ENCODE measurements around the gene PAM.

The PAM gene

GRCh38 chr5:102845041-102845440 lies 89.9 kb downstream of the PAM start:
- TF ChIP-seq CTCF (IDR thresholded peaks at IDR 0.05; ENCODE audit: insufficient read depth, low read length, poor library complexity, severe bottlenecking) (no peak), EZH2phosphoT487 (conservative IDR thresholded peaks at IDR 0.05; ENCODE audit: low read length) (no peak)
- Histone ChIP-seq H3K4me2 (ENCODE audit: low read depth, low read length, poor library complexity, severe bottlenecking) (no peak overlapping the region), H2AFZ (ENCODE audit: low read depth, low read length, severe bottlenecking) (no peak overlapping the region), H3K27me3 (ENCODE audit: low read length) (no peaks in the 10 kb centered on the region), H3K4me3 (ENCODE audit: insufficient read depth, low read length, poor library complexity, severe bottlenecking) (no peak overlapping the region), H3K9me3 (ENCODE audit: insufficient read depth, low read length) (0 out of 2 replicates have a peak, but pooled peaks cover 5% of the 10 kb centered on the region), H3K36me3 (ENCODE audit: low read length) (no peaks in the 10 kb centered on the region), H3K9ac (ENCODE audit: low read length) (no peak overlapping the region), H4K20me1 (ENCODE audit: low read depth, low read length) (no peaks in the 10 kb centered on the region), H3K79me2 (ENCODE audit: insufficient read depth, low read length) (no peaks in the 10 kb centered on the region), H3F3A (ENCODE audit: insufficient read depth) (no peaks in the 10 kb centered on the region), H3K27ac (ENCODE audit: low read depth, low read length) (no peak overlapping the region), H3K9me2 (replicated peaks; ENCODE audit: insufficient read depth, low read length) (no peaks in the 10 kb centered on the region)

GRCh38 chr5:102850503-102850902 lies 95.4 kb downstream of the PAM start:
- H3K9me2 ChIP-seq (replicated peaks; ENCODE audit: insufficient read depth, low read length) = no peaks in the 10 kb centered on the region
- no peaks in the 10 kb centered on the region for H3K36me3 ChIP-seq (ENCODE audit: low read length)
- TF ChIP-seq EZH2phosphoT487 (conservative IDR thresholded peaks at IDR 0.05; ENCODE audit: low read length) = no peak
- no peak for TF ChIP-seq CTCF (IDR thresholded peaks at IDR 0.05; ENCODE audit: insufficient read depth, low read length, poor library complexity, severe bottlenecking)

GRCh38 chr5:102853680-102854079 lies 98.6 kb downstream of the PAM start:
- Histone ChIP-seq H3K9me2 (replicated peaks; ENCODE audit: insufficient read depth, low read length) (no peaks in the 10 kb centered on the region), H2AFZ (ENCODE audit: low read depth, low read length, severe bottlenecking) (no peak overlapping the region), H3K9ac (ENCODE audit: low read length) (no peak overlapping the region), H3K4me3 (ENCODE audit: insufficient read depth, low read length, poor library complexity, severe bottlenecking) (no peak overlapping the region), H3K4me2 (ENCODE audit: low read depth, low read length, poor library complexity, severe bottlenecking) (no peak overlapping the region), H3K36me3 (ENCODE audit: low read length) (no peaks in the 10 kb centered on the region), H3K79me2 (ENCODE audit: insufficient read depth, low read length) (no peaks in the 10 kb centered on the region), H3K9me3 (ENCODE audit: insufficient read depth, low read length) (no peaks in the 10 kb centered on the region), H3F3A (ENCODE audit: insufficient read depth) (no peaks in the 10 kb centered on the region), H3K27ac (ENCODE audit: low read depth, low read length) (no peak overlapping the region), H3K27me3 (ENCODE audit: low read length) (no peaks in the 10 kb centered on the region), H4K20me1 (ENCODE audit: low read depth, low read length) (no peaks in the 10 kb centered on the region)
- TF ChIP-seq EZH2phosphoT487 (conservative IDR thresholded peaks at IDR 0.05; ENCODE audit: low read length) = no peak
- TF ChIP-seq CTCF (IDR thresholded peaks at IDR 0.05; ENCODE audit: insufficient read depth, low read length, poor library complexity, severe bottlenecking) = no peak

More at GRCh38 chr5:102850503-102850902, 95.4 kb downstream of the PAM start:
- H3K79me2 ChIP-seq (ENCODE audit: insufficient read depth, low read length) = no peaks in the 10 kb centered on the region
- H3K9ac ChIP-seq (ENCODE audit: low read length) = no peak overlapping the region
- no peaks in the 10 kb centered on the region for H3K9me3 ChIP-seq (ENCODE audit: insufficient read depth, low read length)
- no peaks in the 10 kb centered on the region for H3F3A ChIP-seq (ENCODE audit: insufficient read depth)
- H3K4me2 ChIP-seq (ENCODE audit: low read depth, low read length, poor library complexity, severe bottlenecking) = no peak overlapping the region
- H3K4me3 ChIP-seq (ENCODE audit: insufficient read depth, low read length, poor library complexity, severe bottlenecking) = no peak overlapping the region
- no peaks in the 10 kb centered on the region for H3K27me3 ChIP-seq (ENCODE audit: low read length)
- H2AFZ ChIP-seq (ENCODE audit: low read depth, low read length, severe bottlenecking) = no peak overlapping the region
- H3K27ac ChIP-seq (ENCODE audit: low read depth, low read length) = no peak overlapping the region
- H4K20me1 ChIP-seq (ENCODE audit: low read depth, low read length) = no peaks in the 10 kb centered on the region
